Activated CD8-positive, alpha-beta T cell treated with anti-CD3 and anti-CD28 coated beads, Interleukin-2, amount 10 ng/mL, durations not matched to agents 7 days and 5 days (primary cell): ENCODE results near the gene SETD1B. TPM values are rescaled to one million over a fixed set of nuclear protein-coding genes. Genes with fewer than 3 reads are reported as not detected.

ENCODE experiments used
- ATAC-seq: fragments of 150-1000 bp; cut with Tn5 transposase; one replicate; pipeline ENCODE4 v1.10.0; 2021; ENCODE audit warnings: moderate library complexity
- CTCF ChIA-PET: fragments of 350-600 bp; sonication (Branson Sonifier 250); formaldehyde crosslinking; loops from one replicate; lab custom pipeline; 2021; ENCODE audit warnings: antibody characterized with exemption; lab: Charles Lee
- POLR2A ChIA-PET: fragments of 350-600 bp; sonication (Branson Sonifier 250); formaldehyde crosslinking; loops from one replicate; lab custom pipeline; 2021; ENCODE audit warnings: antibody characterized with exemption; lab: Charles Lee
- DNase-seq: peaks from one replicate; pipeline ENCODE4 v3.0.0-alpha.2; 2020
- H3K27ac Mint-ChIP-seq: one replicate; pipeline ENCODE4 v1.8.0; 2021; ENCODE audit warnings: mild to moderate bottlenecking, mixed read lengths
- H3K27me3 Mint-ChIP-seq: one replicate; pipeline ENCODE4 v1.8.0; 2021; ENCODE audit warnings: low read depth, mixed read lengths
- H3K36me3 Mint-ChIP-seq: one replicate; pipeline ENCODE4 v1.8.0; 2021; ENCODE audit warnings: low read depth, mixed read lengths
- H3K4me1 Mint-ChIP-seq: one replicate; pipeline ENCODE4 v1.8.0; 2021; ENCODE audit warnings: low read depth, mixed read lengths
- H3K4me3 Mint-ChIP-seq: one replicate; pipeline ENCODE4 v1.8.0; 2021; ENCODE audit warnings: mild to moderate bottlenecking, mixed read lengths
- H3K9me3 Mint-ChIP-seq: one replicate; pipeline ENCODE4 v1.8.0; 2022; ENCODE audit warnings: mixed read lengths; ENCODE audit not compliant: insufficient read depth
- total RNA-seq, 2 experiments: library from RNA; stranded (reverse); gene quantifications; one replicate each; pipeline ENCODE4 v1.2.3, GENCODE V29; 2021

SETD1B gene
- total RNA-seq, 2 experiments from 2014 or later, result 30.0 to 30.9 TPM

DNA sequence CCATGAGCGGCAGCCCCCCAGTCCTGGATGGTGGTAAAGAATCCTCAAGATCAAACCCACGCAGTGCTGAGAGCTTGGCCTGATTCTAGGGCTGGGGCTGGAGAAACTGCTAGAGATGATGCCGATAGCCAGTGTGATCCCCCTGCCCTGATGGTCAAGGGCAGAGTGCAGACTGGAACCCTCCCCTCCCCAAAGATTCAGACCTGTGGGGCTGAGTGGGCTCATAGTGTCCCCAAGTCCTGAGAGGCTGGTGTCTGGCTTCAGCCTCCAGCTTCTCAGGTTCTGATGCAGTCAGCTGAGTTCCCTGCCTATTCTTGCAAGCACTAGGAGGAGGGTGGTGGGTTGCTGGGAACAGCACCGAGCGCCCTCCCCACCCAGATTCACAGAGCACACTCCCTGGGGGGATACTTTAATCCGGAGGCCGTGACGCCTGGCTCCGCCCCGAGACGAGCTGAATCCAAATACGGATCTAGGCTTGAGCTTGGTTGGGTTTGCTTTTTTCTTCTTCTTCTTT is 22.3 kb upstream of the SETD1B start:
- CTCF ChIA-PET, result interaction anchor here (0.9 to 26.5 kb wide), 5 partner anchors 8 to 108 kb away, joined by 3 to 956 read pairs (median 22); partner anchors contain the start of genes RHOF, SETD1B and TMEM120B
- H3K9me3 Mint-ChIP-seq, result no peaks in the 10 kb centered on the region
- no peak for ATAC-seq

DNA sequence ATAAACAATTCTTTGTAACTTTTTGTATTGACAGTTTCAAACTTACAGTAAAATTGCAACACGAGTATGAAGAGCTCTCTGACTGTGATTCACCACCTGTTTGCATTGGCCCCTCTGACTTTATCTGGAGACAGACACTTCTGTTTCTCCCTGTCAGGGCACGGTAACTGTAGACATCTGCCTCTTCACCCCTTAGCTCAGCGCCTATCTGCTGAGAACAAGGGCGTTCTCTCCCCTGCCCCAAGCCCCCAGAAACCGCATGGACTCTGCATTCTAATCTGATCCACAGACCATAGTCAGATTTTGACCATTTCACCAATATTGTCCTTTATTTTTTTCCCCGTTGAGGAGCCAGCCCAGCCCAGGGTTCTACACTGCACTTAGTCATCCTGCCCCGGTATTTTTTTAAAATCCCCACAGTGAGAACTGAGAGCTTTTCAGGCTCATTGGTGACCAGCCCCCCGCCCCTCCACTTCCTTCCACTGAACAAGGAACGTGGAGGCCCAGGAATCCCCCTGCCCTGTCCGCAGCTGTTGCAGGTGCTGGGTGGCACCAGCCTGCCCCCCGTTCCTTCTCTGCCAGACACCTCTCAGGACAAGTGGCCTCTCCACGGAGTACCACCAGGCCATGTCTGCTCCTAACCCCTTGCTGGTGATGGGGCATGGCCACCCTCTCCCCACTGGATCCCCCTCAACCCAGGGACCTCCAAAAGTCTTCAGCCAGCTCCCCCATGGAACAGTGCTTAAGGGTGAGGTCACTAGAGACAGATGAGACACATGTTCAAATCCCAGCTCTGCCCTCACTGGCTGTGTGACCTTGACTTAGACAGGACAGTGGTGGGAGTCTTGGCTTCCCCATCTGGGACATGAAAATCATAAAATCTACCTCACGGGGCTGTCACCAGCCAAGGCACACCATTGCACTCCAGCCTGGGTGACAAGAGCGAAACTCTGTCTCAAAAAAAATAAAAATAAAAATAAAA is 21.5 kb upstream of the SETD1B start:
- Mint-ChIP-seq H3K9me3 (no peaks in the 10 kb centered on the region), H3K27ac (peak overlapping the region; percentile 91), H3K4me3 (peak overlapping the region; percentile 55), H3K27me3 (no peaks in the 10 kb centered on the region), H3K4me1 (peaks cover 56% of the 10 kb centered on the region), H3K36me3 (peaks cover 60% of the 10 kb centered on the region)
- DNase-seq (peak; percentile 53), ATAC-seq (peak; percentile 36)
- ChIA-PET POLR2A (interaction anchor here (0.6 to 26.9 kb wide), 7 partner anchors 7 to 106 kb away, joined by 3 to 543 read pairs (median 4); partner anchors contain the start of genes PSMD9, RHOF and SETD1B), CTCF (interaction anchor here (0.9 to 26.5 kb wide), 5 partner anchors 9 to 107 kb away, joined by 3 to 956 read pairs (median 22); partner anchors contain the start of genes RHOF, SETD1B and TMEM120B)

More for the DNA sequence above, 22.3 kb upstream of the SETD1B start:
- H3K4me1 Mint-ChIP-seq, result peaks cover 52% of the 10 kb centered on the region
- no peak for DNase-seq
- peak overlapping the region; percentile 55 for H3K4me3 Mint-ChIP-seq
- peak overlapping the region; percentile 91 for H3K27ac Mint-ChIP-seq
- H3K36me3 Mint-ChIP-seq, result peaks cover 55% of the 10 kb centered on the region
- POLR2A ChIA-PET, result interaction anchor here (0.6 to 26.9 kb wide), 8 partner anchors 8 to 244 kb away, joined by 3 to 543 read pairs (median 4); partner anchors contain the start of genes PSMD9, RHOF and SETD1B
- H3K27me3 Mint-ChIP-seq, result no peaks in the 10 kb centered on the region

DNA sequence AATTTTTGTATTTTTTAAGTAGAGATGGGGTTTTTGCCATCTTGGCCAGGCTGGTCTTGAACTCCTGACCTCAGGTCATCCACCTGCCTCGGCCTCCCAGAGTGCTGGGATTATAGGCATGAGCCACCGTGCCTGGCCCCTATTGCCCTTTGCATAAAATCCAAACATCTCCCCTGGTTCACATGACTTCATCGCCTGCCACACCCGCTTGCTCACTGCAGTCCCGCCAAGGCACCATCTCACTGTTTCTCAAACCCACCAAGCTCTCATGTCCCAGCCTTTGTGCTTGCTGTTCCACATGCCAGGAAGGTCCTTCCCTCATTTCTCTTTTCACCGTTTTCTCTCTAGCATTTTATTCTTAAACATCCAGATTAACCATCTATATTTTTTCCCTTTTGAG is 20.0 kb upstream of the SETD1B start:
- Mint-ChIP-seq H3K36me3 (peaks cover 68% of the 10 kb centered on the region), H3K27me3 (no peaks in the 10 kb centered on the region), H3K4me3 (peak overlapping the region; percentile 1), H3K9me3 (no peaks in the 10 kb centered on the region), H3K4me1 (peaks cover 68% of the 10 kb centered on the region), H3K27ac (peak overlapping the region; percentile 75)
- ChIA-PET POLR2A (interaction anchor here (26.9 kb wide), 1 partner anchor 22 kb away, joined by 543 read pairs; the partner anchor contains the start of gene SETD1B), CTCF (interaction anchor here (16.1 to 26.5 kb wide), 2 partner anchors 8 to 22 kb away, joined by 581 to 956 read pairs; partner anchors contain the start of genes RHOF and SETD1B)
- no peak for DNase-seq
- no peak for ATAC-seq

DNA sequence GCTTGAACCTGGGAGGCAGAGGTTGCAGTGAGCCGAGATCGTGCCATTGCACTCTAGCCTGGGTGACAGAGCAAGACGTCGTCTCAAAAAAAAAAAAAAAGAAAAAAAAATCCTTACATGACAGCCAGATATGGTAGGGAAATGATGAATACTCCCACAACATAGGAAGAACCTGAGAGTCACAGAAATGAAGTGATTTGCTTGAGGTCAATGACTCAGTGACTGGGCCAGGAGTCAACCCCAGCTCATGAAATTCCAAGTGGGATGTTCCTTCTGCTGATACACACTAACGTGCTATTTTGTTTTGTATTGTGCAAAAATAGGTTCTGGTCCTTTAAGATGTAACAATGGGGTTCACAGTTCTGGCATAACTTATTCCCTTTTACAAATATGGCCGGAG is 19.3 kb upstream of the SETD1B start:
- Mint-ChIP-seq H3K36me3 (peaks cover 67% of the 10 kb centered on the region), H3K27me3 (no peaks in the 10 kb centered on the region), H3K4me1 (peaks cover 73% of the 10 kb centered on the region), H3K4me3 (peak overlapping the region; percentile 63), H3K9me3 (no peaks in the 10 kb centered on the region), H3K27ac (peak overlapping the region; percentile 75)
- DNase-seq (no peak), ATAC-seq (no peak)
- CTCF ChIA-PET, result interaction anchor here (1.4 to 26.5 kb wide), 3 partner anchors 7 to 21 kb away, joined by 4 to 956 read pairs (median 581); partner anchors contain the start of genes RHOF and SETD1B
- POLR2A ChIA-PET, result interaction anchor here (0.8 to 26.9 kb wide), 3 partner anchors 9 to 112 kb away, joined by 3 to 543 read pairs (median 12); partner anchors contain the start of genes RHOF and SETD1B

DNA sequence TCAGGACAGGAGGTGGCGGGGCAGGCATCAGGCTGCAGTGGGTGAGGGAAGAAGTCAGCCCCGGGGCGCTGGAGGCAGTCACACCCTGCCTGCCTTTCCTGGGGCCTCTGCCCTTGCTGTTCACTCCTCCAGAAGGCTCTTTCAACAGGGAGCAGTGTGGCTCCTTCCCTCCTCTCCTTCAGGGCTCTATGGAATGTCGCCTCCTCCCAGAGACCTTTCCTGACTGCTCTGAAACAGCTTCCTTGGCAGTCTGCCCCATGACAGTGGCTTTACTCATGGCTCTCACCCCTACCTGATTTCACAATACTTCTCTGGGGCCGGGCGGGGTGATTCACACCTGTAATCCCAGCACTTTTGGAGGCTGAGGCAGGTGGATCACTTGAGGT is 17.4 kb upstream of the SETD1B start:
- no peaks in the 10 kb centered on the region for H3K9me3 Mint-ChIP-seq
- ChIA-PET POLR2A (interaction anchor here (2.1 to 26.9 kb wide), 3 partner anchors 7 to 19 kb away, joined by 8 to 543 read pairs (median 12); partner anchors contain the start of genes RHOF and SETD1B), CTCF (interaction anchor here (1.4 to 26.5 kb wide), 4 partner anchors 5 to 102 kb away, joined by 4 to 956 read pairs (median 581); partner anchors contain the start of genes PSMD9, RHOF and SETD1B)
- H3K27me3 Mint-ChIP-seq, result no peaks in the 10 kb centered on the region
- H3K27ac Mint-ChIP-seq, result peak overlapping the region; percentile 99
- no peak for ATAC-seq
- peaks cover 78% of the 10 kb centered on the region for H3K36me3 Mint-ChIP-seq
- DNase-seq, result peak; percentile 38
- peaks cover 90% of the 10 kb centered on the region for H3K4me1 Mint-ChIP-seq
- H3K4me3 Mint-ChIP-seq, result peak overlapping the region; percentile 94

DNA sequence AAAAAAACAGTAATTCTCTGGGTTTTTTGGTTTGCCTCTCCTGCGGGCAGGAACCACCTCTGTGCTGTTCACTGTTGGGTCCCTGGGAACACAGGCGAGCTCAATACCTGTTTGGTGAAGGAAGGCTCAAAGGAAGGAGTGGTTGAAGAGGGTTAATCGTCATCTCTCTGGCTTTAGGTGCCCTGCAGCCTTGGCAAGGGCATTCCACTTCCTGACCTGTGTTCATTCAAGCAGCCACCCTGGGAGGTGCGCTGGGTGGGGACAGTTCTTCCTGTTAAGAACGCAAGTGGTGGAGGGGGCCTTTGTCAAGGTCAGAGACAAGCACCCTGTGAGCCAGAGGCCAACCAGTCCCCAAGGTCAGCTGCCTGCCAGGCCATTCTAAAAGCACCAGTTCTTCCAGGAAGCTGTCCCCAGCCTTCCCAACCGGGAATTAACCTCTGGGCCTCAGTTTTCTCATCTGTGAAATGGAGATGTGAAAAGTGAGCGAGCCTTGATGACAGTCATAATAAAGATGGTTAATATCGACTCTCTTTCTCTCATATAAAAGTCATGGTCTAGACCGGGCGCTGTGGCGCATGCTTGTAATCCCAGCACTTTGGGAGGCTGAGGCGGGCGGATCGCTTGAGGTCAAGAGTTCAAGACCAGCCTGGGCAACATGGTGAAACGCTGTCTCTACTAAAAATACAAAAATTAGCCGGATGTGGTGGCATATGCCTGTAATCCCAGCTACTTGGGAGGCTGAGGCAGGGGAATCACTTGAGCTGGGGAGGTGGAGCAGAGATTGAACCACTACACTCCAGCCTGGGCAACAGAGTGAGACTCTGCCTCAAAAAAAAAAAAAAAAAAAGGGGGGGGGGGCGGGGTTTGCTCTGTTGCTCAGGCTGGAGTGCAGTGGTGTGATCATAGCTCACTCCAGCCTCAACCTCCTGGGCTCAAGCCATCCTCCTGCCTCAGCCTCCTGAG is 16.5 kb upstream of the SETD1B start:
- DNase-seq, result peak; percentile 76
- peak; percentile 6 for ATAC-seq
- no peaks in the 10 kb centered on the region for H3K9me3 Mint-ChIP-seq

DNA sequence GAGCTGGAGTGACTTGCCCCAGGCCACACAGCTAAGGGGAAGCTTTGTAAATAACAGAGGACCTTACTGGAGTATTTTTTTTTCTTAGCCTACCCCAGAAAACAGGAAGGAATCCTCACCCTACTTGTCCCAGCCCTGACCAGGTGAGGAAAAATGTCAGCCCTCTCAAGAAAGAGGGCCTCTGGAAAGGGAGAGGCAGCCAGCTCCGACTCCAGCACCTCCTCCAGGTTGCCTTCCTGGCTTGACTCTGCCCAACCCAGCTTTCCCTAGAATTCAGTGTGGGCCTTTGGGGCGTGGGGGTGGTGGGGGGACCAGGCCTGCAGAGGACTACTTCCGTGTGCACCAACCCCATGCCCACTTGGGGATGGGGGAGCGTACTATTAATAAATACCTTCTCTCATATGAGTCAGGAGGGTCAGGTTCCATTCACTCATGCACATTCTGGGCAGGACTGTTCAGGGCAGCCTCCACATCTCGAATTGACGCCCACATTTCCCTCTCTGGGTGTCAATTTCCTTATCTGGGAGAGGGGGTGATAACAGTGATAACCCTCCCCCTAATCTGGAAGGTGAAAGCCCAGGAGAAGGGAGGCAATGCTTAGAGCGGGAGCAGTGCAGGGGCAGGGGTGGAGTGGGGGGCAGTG is 15.5 kb upstream of the SETD1B start:
- DNase-seq (no peak), ATAC-seq (no peak)
- CTCF ChIA-PET, result interaction anchor here (1.1 to 26.5 kb wide), 4 partner anchors 8 to 105 kb away, joined by 3 to 956 read pairs (median 292); partner anchors contain the start of gene SETD1B
- Mint-ChIP-seq H3K4me3 (peak overlapping the region; percentile 94), H3K36me3 (peaks cover 75% of the 10 kb centered on the region), H3K27ac (peak overlapping the region; percentile 99), H3K9me3 (no peaks in the 10 kb centered on the region), H3K4me1 (peaks cover 76% of the 10 kb centered on the region), H3K27me3 (no peaks in the 10 kb centered on the region)
- POLR2A ChIA-PET, result interaction anchor here (26.9 kb wide), 1 partner anchor 17 kb away, joined by 543 read pairs; the partner anchor contains the start of gene SETD1B

More for the DNA sequence above, 16.5 kb upstream of the SETD1B start:
- H3K27me3 Mint-ChIP-seq, result no peaks in the 10 kb centered on the region
- peak overlapping the region; percentile 94 for H3K4me3 Mint-ChIP-seq
- POLR2A ChIA-PET, result interaction anchor here (2.1 to 26.9 kb wide), 2 partner anchors 11 to 18 kb away, joined by 8 to 543 read pairs; partner anchors contain the start of gene SETD1B
- H3K4me1 Mint-ChIP-seq, result peaks cover 85% of the 10 kb centered on the region
- H3K27ac Mint-ChIP-seq, result peak overlapping the region; percentile 99
- CTCF ChIA-PET, result interaction anchor here (1.0 to 26.5 kb wide), 7 partner anchors 4 to 106 kb away, joined by 3 to 956 read pairs (median 4); partner anchors contain the start of genes PSMD9, RHOF and SETD1B
- H3K36me3 Mint-ChIP-seq, result peaks cover 78% of the 10 kb centered on the region

DNA sequence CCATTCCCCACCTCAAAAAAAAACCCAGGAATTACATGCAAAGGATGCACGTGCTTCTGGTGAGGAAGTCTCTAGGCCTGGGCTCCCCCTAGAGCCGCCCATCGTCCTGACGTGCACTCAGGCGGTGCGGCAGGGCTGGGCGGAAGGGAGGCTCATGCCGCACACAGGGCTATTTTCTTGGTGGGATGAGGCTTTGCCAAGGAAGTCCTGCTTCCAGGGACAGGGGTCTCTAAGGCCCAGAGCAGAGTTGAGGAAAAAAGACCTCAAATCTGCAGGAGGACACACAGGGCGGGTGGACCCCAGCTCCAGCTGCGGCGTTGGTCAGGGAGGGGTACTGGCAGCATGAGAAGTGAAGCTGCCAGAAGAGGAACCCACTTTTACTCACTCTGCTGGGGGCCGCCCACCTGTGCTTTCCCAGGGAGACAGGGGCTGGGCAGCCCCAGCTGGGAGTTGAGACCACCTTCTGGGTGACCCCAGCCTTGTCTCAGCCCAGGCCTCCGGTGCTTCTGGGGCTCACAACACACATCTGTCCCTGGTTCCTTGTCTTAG is 14.5 kb upstream of the SETD1B start:
- ChIA-PET POLR2A (interaction anchor here (0.7 to 26.9 kb wide), 7 partner anchors 8 to 292 kb away, joined by 3 to 543 read pairs (median 4); partner anchors contain the start of genes ORAI1, SETD1B and TMEM120B), CTCF (interaction anchor here (0.6 to 26.5 kb wide), 8 partner anchors 10 to 164 kb away, joined by 3 to 956 read pairs (median 4); partner anchors contain the start of genes CFAP251, PSMD9, SETD1B and TMEM120B)
- Mint-ChIP-seq H3K9me3 (no peaks in the 10 kb centered on the region), H3K27ac (peak overlapping the region; percentile 99), H3K4me1 (peaks cover 68% of the 10 kb centered on the region), H3K36me3 (peaks cover 71% of the 10 kb centered on the region), H3K4me3 (peak overlapping the region; percentile 94), H3K27me3 (no peaks in the 10 kb centered on the region)
- peak; percentile 70 for DNase-seq
- peak; percentile 7 for ATAC-seq
